GM12891 (cell line): ENCODE results near the gene S100A5.

Experiments
- POLR2A ChIP-seq: IDR thresholded peaks from 2 replicates; pipeline ENCODE4 v1.6.1; 2011; ENCODE audit warnings: low read depth, low read length, control low read depth
- POLR2AphosphoS5 ChIP-seq: IDR thresholded peaks from 2 replicates; pipeline ENCODE4 v1.6.1; 2011; ENCODE audit warnings: low read depth, low read length, control low read depth
- SPI1 ChIP-seq: IDR thresholded peaks from 2 replicates; pipeline ENCODE4 v1.6.1; 2011; ENCODE audit warnings: low read depth, low read length, control low read depth
- TAF1 ChIP-seq: IDR thresholded peaks from 2 replicates; pipeline ENCODE4 v1.6.1; 2011; ENCODE audit warnings: low read depth, low read length, control low read depth

DNA sequence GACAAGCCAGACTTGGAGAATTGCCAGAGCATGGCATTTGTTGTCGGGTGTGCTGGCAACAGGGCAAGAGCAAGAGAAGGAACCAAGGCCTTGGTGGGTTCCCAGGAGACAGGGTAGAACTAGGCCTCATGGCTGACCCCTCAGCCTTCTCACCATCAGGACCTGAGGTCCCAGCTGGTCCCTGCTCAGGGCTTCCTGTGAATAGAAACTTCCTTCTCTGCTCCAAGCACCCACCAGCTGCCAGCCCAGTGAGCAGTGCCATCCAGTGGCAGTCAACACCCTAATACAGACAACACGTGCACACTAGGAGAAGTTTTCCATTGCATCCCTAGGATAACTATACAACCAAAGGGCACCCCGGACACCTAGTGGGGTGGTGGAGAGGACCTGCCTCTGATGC, 27.7 kb downstream of the S100A5 start:
- TF ChIP-seq POLR2A: no peak
- no peak for TF ChIP-seq POLR2AphosphoS5
- no peak for TF ChIP-seq SPI1
- TF ChIP-seq TAF1: no peak
